ENCODE data around the gene RPAIN.
A peak's percentile ranks its signal among the peaks of the same experiment; 100 is the strongest.
"Not testable (repeated sequence)": the region's sequence is repeated elsewhere in the genome, so short reads cannot be mapped to it uniquely, and the experiment has no call there.

Gene RPAIN

GRCh38 chr17:5430413-5430999 lies 10.5 kb downstream of the RPAIN start:
- no peak for DNase-seq (ENCODE audit: low spot score)

DNA sequence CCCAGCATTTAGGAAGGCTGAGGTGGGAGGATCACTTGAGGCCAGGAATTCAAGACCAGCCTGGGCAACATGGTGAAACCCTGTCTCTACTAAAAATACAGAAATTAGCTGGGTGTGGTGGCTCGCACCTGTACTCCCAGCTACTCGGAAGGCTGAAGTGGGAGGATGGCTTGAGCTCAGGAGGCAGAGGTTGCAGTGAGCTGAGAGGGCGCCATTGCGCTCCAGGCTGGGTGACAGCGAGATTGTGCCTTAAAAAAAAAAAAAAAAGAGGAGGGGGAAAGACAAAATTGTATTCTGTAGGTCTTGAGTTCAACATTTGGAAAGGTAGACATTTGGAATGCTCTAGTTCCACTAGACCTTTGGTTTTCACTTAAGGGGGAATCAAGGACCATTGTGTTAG lies 11.3 kb downstream of the RPAIN start:
- not testable (repeated sequence) for DNase-seq (ENCODE audit: low spot score)

GRCh38 chr17:5431949-5432556 lies 12.1 kb downstream of the RPAIN start:
- no peak for DNase-seq (ENCODE audit: low spot score)

GRCh38 chr17:5434984-5435383 lies 15.0 kb downstream of the RPAIN start:
- no peak for DNase-seq (ENCODE audit: low spot score)

DNA sequence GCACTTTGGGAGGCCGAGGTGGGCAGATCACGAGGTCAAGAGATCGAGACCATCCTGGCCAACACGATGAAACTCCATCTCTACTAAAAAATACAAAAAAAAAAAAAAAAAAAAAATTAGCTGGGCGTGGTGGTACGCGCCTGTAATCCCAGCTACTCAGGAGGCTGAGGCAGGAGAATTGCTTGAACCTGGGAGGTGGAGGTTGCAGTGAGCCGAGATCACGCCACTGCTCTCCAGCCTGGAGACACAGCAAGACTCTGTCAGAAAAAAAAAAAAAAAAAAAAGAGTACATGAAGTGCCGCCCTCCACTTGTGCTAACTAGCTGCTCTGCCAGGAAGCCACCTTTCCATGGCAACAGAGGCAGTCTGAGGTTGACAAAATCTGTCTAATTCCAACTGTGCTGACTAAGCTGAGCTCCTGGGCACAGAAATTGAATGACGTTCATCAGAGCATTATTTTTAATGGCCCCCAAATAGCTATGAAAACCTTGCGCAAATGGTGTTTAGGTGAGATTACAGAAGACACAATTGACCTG lies 15.9 kb downstream of the RPAIN start:
- not testable (repeated sequence) for DNase-seq (ENCODE audit: low spot score)

- no peak for DNase-seq (ENCODE audit: low spot score)
Measured at GRCh38 chr17:5437721-5438317, 17.8 kb downstream of the RPAIN start.

- DNase-seq (ENCODE audit: low spot score): peak; percentile 90
Measured at GRCh38 chr17:5438716-5439445, 18.9 kb downstream of the RPAIN start, which contains the start of gene C1QBP. Gene C1QBP (minus strand): TSS chr17:5439155. CDS start chr17:5439073, 82 bp downstream.

DNA sequence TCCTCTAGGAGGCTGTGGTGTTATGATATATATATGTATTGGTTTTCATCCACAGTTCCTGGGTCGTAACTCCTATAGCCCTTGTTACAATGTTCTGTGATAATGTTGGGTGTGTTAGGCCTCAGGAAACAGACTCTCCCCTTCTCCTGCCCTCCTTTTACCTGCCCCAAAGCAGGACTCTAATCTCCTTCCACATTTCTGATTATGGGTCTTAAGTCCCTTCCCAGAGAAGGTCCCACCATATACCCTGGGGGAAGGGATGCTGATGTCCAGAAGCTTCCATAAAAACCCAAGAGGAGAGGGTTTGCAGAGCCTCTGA lies 19.4 kb downstream of the RPAIN start:
- DNase-seq (ENCODE audit: low spot score): no peak

DNA sequence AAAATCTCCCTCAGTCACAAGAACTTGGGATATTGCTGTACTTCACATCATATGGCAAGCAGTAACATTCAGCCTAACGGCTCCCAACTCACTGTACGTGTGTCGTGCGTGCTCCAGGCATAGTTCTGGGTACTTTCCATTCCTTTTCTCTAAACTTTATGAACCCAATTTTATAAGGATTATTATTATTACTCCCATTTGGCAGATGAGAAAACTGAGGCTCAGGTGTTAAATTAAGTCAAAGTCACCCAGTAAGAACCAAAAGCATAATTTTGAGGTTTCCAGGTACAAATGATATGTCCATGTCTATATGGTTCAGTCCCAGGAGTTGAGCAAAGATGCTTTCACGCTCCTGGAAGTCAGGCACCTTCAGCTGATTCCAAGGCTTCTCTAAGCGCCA lies 23.7 kb downstream of the RPAIN start:
- DNase-seq (ENCODE audit: low spot score): no peak

GRCh38 chr17:5444209-5444608 lies 24.2 kb downstream of the RPAIN start:
- DNase-seq (ENCODE audit: low spot score): no peak

DNA sequence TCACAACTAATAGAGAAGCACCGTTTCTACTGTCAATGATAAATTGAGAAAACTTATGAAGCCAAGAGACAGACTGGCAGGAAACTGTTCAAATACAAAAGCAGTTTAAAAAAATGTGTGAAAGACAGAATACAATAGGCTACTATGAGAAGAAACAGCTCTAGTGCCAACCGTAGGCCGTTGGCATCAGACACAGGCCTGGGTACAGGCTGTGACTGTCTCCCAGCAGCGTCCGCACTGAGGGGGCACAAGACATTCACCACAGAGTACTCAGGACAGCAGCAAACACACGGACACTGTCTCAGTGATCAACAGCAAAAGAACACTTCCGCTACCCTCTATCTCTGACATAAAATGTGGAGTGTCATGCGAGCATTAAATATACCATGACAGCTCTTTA lies 26.8 kb downstream of the RPAIN start:
- DNase-seq (ENCODE audit: low spot score): no peak

DNA sequence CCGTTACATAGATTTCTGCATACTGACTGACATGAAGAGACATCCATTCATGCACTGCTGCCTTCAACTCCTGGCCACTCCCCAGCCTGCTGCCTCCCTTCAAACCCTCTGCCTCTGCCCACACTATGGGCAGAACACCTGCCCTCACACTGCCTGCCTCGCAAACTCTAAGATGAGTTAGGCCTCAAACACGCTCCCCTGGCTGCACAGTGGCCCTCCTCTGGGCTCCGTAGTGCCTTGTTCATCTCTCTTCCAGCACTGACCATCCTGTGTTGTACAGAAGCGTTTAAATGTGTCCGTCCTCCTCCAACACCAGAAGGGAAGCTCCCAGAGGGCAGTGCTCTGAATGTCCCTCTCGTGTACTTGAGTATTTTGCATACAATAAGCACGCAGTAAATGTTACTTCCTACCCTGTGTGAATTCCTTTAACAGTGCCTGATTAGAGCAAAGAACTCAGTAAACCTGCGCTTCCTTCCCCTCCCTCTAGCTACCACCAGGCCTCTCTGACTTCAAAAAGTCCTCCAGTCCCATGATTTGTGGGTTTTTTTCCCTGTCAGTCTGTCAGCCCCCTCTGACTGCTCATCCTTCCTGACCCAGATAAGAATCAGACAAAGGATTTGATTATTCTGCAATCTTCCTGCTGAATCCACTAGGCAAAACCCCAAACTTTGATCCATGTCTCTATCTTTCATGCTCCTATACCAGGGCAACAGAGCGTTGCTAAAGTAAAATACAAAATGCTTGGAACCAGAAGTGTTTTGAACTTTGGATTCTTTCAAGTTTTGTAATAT lies 44.9 kb downstream of the RPAIN start:
- no peak for DNase-seq (ENCODE audit: low spot score)

GRCh38 chr17:5466295-5466694 lies 46.3 kb downstream of the RPAIN start:
- DNase-seq (ENCODE audit: low spot score): no peak

DNA sequence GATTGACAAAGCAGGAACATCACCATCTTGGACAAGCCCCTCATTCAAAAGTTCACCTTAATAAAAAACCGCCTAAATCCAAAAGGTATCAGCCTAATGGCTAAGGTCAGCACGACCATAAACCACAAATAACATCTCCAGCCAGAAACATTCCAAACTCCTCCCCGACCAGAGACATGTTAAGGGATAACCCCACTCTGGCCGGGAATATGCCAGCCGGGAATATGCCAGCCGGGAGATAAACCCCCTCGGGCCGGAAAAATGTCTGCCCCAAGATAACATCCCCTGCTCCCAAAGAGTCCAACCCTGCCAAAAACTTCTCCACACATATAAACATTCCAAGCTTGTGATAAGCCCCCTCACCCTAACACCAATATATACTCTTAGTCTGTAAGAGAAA lies 47.4 kb downstream of the RPAIN start:
- no peak for DNase-seq (ENCODE audit: low spot score)

DNA sequence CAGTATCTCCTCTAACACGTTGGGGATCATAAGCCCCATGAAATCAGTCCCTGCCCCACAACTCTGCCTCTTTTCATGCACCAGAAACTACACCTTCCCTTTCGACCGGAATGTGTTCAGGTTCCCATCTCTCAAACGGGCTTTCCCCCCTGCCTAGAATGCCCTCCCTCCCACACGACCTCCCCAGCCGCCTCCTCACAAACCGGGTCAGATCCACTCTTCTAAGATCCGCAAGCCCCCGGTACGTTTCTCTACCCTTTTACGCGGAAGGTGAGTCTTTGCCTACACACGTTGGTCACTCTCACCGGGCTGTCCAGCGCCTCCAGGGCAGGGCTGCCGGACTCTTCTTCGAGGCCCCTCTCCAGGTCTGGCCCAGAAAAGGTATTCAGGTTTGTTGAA lies 48.1 kb downstream of the RPAIN start:
- DNase-seq (ENCODE audit: low spot score): peak; percentile 2

GRCh38 chr17:5472511-5472910 lies 52.5 kb downstream of the RPAIN start:
- no peak for DNase-seq (ENCODE audit: low spot score)

GRCh38 chr17:5473906-5474305 lies 53.9 kb downstream of the RPAIN start:
- no peak for DNase-seq (ENCODE audit: low spot score)

GRCh38 chr17:5478992-5479391 lies 59.0 kb downstream of the RPAIN start:
- DNase-seq (ENCODE audit: low spot score): no peak

- no peak for DNase-seq (ENCODE audit: low spot score)
Measured at GRCh38 chr17:5480962-5481361, 61.0 kb downstream of the RPAIN start.

DNA sequence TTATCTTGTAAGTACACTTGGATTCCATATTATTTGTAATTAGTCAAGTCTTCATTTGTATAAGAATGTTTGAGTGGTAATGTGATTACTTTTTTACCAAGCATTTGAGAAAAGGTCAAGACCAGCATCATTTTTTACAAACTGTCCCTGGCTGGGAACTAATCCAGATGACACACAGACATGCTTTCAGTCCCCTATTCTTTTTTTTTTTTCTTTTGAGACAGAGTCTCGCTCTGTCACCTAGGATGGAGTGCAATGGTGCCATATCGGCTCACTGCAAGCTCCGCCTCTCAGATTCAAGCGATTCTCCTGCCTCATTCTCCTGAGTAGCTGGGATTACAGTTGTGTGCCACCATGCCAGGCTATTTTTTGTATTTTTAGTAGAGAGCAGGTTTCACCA lies 61.5 kb downstream of the RPAIN start:
- no peak for DNase-seq (ENCODE audit: low spot score)
